Prostate gland (tissue), 2 donors: ENCODE measurements around the gene OR10J5. TPM values are rescaled to one million over a fixed set of nuclear protein-coding genes. Genes with fewer than 3 reads are reported as not detected.

ENCODE experiments used
- DNase-seq: peaks from one replicate; pipeline ENCODE4 v3.0.0-alpha.2; 2019; ENCODE audit warnings: low spot score
- H3K27ac ChIP-seq, 2 donors: fragments of 200-600 bp; sonication (generic); 2 replicates each; pipeline ENCODE4 v1.5.1; 2017 to 2019
- H3K27me3 ChIP-seq: fragments of 200-600 bp; sonication (generic); replicated peaks from 2 replicates; pipeline ENCODE4 v1.5.1; 2019; ENCODE audit not compliant: insufficient read depth
- H3K36me3 ChIP-seq, 2 donors: fragments of 200-600 bp; sonication (generic); 1 replicate in 1 of 2; 2 replicates in 1 of 2; pipeline versions ENCODE4 v1.5.1 to v1.8.1; 2017 to 2019
- H3K4me1 ChIP-seq: fragments of 200-600 bp; sonication (generic); replicated peaks from 2 replicates; pipeline ENCODE4 v1.5.1; 2019
- H3K4me3 ChIP-seq, 2 donors: fragments of 200-600 bp; sonication (generic); 2 replicates each; pipeline ENCODE4 v1.5.1; 2017 to 2019
- H3K9me3 ChIP-seq: fragments of 200-600 bp; sonication (generic); 2 replicates; pipeline ENCODE4 v1.5.1; 2017
- CTCF ChIP-seq, 4 experiments: fragments of 200-600 bp in 2 of 4; fragments of 450-650 bp in 2 of 4; sonication (generic) in 2 of 4; IDR thresholded peaks; 1 replicate in 3 of 4; 2 replicates in 1 of 4; pipeline ENCODE4 v1.5.1; 2016 to 2019; ENCODE audit warnings: antibody characterized with exemption in 4 of 4, mild to moderate bottlenecking in 2 of 4, moderate library complexity in 2 of 4
- POLR2A ChIP-seq: fragments of 450-650 bp; IDR thresholded peaks from one replicate; pipeline ENCODE4 v1.6.1; 2016; ENCODE audit warnings: antibody characterized with exemption, mild to moderate bottlenecking
- POLR2AphosphoS5 ChIP-seq: sonication (generic); formaldehyde crosslinking; IDR thresholded peaks from one replicate; pipeline ENCODE4 v1.6.1; 2017; ENCODE audit warnings: antibody characterized with exemption
- WGBS: methylation state at CpG from one replicate; pipeline ENCODE4 v1.1.5; 2018; 5-methylcytosine and 5-hydroxymethylcytosine counted together
- intact Hi-C: fragments of 100-400 bp; cut with DNase I; formaldehyde crosslinking; loops from one replicate; pipeline ENCODE4 v1.14.2; 2022
- total RNA-seq, 2 donors: library from RNA; depleted of rRNA; stranded (reverse); fragments of >200 nt; gene quantifications; one replicate each; pipeline ENCODE4 v1.1.0, GENCODE V29; 2016

Gene OR10J5
- total RNA-seq, 2 donors from 2014 or later = not detected

GRCh38 chr1:159493354-159493753 lies 42.5 kb downstream of the OR10J5 start:
- no peak for DNase-seq
- Histone ChIP-seq H3K9me3 (no peaks in the 10 kb centered on the region), H3K4me1 (no peaks in the 10 kb centered on the region), H3K27me3 (no peaks in the 10 kb centered on the region), H3K36me3 (no peaks in the 10 kb centered on the region), H3K27ac (no peak overlapping the region), H3K4me3 (no peak overlapping the region)
- WGBS = 85% methylated on average over 11 of the region's 11 CpGs
- intact Hi-C loops = no loop called here
- TF ChIP-seq POLR2A (no peak), CTCF (IDR thresholded peaks at IDR 0.05) (no peak), POLR2AphosphoS5 (no peak)

- no peak for DNase-seq
- no peak overlapping the region for H3K4me3 ChIP-seq
- H3K27ac ChIP-seq = no peak overlapping the region
- no peaks in the 10 kb centered on the region for H3K4me1 ChIP-seq
- H3K27me3 ChIP-seq = no peaks in the 10 kb centered on the region
- 62% methylated on average over 5 of the region's 5 CpGs for WGBS
- intact Hi-C loops = no loop called here
- H3K9me3 ChIP-seq = no peaks in the 10 kb centered on the region
- H3K36me3 ChIP-seq = no peaks in the 10 kb centered on the region
- TF ChIP-seq POLR2AphosphoS5 = no peak
- TF ChIP-seq CTCF (IDR thresholded peaks at IDR 0.05) = no peak
- no peak for TF ChIP-seq POLR2A
Measured at GRCh38 chr1:159492575-159493323, 43.1 kb downstream of the OR10J5 start.

Other genes with a start within 250 kb of the OR10J5 start
- 1 to 10 TPM; 1.3 to 1.5 TPM for gene FCER1A, start 233.7 kb downstream of the OR10J5 start, total RNA-seq
- not detected for gene OR10J4, start 103.8 kb downstream of the OR10J5 start, total RNA-seq
- gene OR10J1, start 96.3 kb downstream of the OR10J5 start, total RNA-seq = not detected
- not detected for gene APCS, start 51.8 kb upstream of the OR10J5 start, total RNA-seq
- under 1 TPM in 1 of 2 donors, not detected in 1; 0.55 TPM for gene CRP, start 178.6 kb upstream of the OR10J5 start, total RNA-seq
- 10 to 100 TPM; 79.3 to 85.0 TPM for gene DUSP23, start 245.0 kb upstream of the OR10J5 start, total RNA-seq